Measurements from ENCODE around the gene MLANA.

DNA sequence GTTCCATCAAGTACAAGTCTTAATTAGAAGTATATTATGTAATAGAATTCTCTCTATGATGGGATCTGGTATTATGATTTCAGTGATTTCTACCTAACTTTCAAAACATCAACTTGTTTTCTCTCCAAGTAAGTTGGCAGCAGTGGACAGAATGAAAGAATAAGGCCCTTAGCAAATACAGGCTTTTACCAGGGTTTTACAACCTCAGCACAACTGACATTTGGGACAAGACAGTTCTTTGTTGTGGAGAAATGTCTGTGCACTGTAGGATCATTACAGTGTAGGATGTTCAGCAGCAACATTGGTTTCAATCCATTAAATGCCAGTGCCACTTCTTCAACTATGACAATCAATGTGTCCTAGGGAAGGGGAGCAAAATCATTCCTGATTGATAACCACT, 48.8 kb downstream of the MLANA start:
- TF ChIP-seq, protein P1, sequence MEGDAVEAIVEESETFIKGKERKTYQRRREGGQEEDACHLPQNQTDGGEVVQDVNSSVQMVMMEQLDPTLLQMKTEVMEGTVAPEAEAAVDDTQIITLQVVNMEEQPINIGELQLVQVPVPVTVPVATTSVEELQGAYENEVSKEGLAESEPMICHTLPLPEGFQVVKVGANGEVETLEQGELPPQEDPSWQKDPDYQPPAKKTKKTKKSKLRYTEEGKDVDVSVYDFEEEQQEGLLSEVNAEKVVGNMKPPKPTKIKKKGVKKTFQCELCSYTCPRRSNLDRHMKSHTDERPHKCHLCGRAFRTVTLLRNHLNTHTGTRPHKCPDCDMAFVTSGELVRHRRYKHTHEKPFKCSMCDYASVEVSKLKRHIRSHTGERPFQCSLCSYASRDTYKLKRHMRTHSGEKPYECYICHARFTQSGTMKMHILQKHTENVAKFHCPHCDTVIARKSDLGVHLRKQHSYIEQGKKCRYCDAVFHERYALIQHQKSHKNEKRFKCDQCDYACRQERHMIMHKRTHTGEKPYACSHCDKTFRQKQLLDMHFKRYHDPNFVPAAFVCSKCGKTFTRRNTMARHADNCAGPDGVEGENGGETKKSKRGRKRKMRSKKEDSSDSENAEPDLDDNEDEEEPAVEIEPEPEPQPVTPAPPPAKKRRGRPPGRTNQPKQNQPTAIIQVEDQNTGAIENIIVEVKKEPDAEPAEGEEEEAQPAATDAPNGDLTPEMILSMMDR (IDR thresholded peaks at IDR 0.05; ENCODE audit: poor library complexity, severe bottlenecking), result no peak
- no peak for TF ChIP-seq RAD21 (conservative IDR thresholded peaks at IDR 0.05)
- TF ChIP-seq, protein P2, sequence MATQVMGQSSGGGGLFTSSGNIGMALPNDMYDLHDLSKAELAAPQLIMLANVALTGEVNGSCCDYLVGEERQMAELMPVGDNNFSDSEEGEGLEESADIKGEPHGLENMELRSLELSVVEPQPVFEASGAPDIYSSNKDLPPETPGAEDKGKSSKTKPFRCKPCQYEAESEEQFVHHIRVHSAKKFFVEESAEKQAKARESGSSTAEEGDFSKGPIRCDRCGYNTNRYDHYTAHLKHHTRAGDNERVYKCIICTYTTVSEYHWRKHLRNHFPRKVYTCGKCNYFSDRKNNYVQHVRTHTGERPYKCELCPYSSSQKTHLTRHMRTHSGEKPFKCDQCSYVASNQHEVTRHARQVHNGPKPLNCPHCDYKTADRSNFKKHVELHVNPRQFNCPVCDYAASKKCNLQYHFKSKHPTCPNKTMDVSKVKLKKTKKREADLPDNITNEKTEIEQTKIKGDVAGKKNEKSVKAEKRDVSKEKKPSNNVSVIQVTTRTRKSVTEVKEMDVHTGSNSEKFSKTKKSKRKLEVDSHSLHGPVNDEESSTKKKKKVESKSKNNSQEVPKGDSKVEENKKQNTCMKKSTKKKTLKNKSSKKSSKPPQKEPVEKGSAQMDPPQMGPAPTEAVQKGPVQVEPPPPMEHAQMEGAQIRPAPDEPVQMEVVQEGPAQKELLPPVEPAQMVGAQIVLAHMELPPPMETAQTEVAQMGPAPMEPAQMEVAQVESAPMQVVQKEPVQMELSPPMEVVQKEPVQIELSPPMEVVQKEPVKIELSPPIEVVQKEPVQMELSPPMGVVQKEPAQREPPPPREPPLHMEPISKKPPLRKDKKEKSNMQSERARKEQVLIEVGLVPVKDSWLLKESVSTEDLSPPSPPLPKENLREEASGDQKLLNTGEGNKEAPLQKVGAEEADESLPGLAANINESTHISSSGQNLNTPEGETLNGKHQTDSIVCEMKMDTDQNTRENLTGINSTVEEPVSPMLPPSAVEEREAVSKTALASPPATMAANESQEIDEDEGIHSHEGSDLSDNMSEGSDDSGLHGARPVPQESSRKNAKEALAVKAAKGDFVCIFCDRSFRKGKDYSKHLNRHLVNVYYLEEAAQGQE (IDR thresholded peaks at IDR 0.05; ENCODE audit: borderline replicate concordance), result no peak
- no peak for TF ChIP-seq POLR2AphosphoS5 (IDR thresholded peaks at IDR 0.05)
- TF ChIP-seq MXI1 (conservative IDR thresholded peaks at IDR 0.05; ENCODE audit: poor library complexity, severe bottlenecking), result no peak
- TF ChIP-seq EP300 (conservative IDR thresholded peaks at IDR 0.05; ENCODE audit: poor library complexity, severe bottlenecking), result no peak
- TF ChIP-seq EZH2 (IDR thresholded peaks at IDR 0.05; ENCODE audit: borderline replicate concordance, insufficient read depth, low read length, poor library complexity, severe bottlenecking), result no peak
- TF ChIP-seq TAF1 (IDR thresholded peaks at IDR 0.05; ENCODE audit: low read depth), result no peak
